HFFc6 (cell line): ENCODE measurements around the gene PACS2. TPM values are rescaled to one million over a fixed set of nuclear protein-coding genes. Genes with fewer than 3 reads are reported as not detected.
"Not testable (repeated sequence)": the region's sequence is repeated elsewhere in the genome, so short reads cannot be mapped to it uniquely, and the experiment has no call there.

Experiments
- DNase-seq: peaks from one replicate; pipeline ENCODE4 v3.0.0-alpha.2; 2018
- H3K27ac Mint-ChIP-seq: 2 replicates; pipeline ENCODE4 v1.8.0; 2020; ENCODE audit warnings: mild to moderate bottlenecking, mixed read lengths
- H3K27me3 Mint-ChIP-seq: 2 replicates; pipeline ENCODE4 v1.8.0; 2021; ENCODE audit warnings: mild to moderate bottlenecking, moderate library complexity, mixed read lengths; ENCODE audit not compliant: insufficient read depth
- H3K36me3 Mint-ChIP-seq: 2 replicates; pipeline ENCODE4 v1.8.0; 2021; ENCODE audit warnings: low read depth, mixed read lengths
- H3K4me1 Mint-ChIP-seq: 2 replicates; pipeline ENCODE4 v1.8.0; 2020; ENCODE audit warnings: low read depth, mixed read lengths
- H3K4me3 Mint-ChIP-seq: 2 replicates; pipeline ENCODE4 v1.8.0; 2020; ENCODE audit warnings: mild to moderate bottlenecking, moderate library complexity, mixed read lengths
- H3K9me3 Mint-ChIP-seq: 2 replicates; pipeline ENCODE4 v1.8.0; 2020; ENCODE audit warnings: mild to moderate bottlenecking, mixed read lengths
- total RNA-seq, 6 experiments: library from RNA; stranded (reverse); fragmentation: NEBNext Ultra II Directional; extraction: Animal tissue kit (Norgen Biotek cat#: 25700); gene quantifications; 2 replicates in 1 of 6; 3 replicates in 5 of 6; pipeline ENCODE4 v1.2.3, GENCODE V29; 2021
- TF ChIP-seq, protein P1 (sequence below): fragments of 200-600 bp; sonication (generic); IDR thresholded peaks from 2 replicates; pipeline ENCODE4 v1.5.0; 2021; ENCODE audit warnings: antibody characterized with exemption, mild to moderate bottlenecking

The PACS2 gene
- total RNA-seq, 6 experiments from 2014 or later, result 33.5 to 38.5 (median 35.2) TPM

DNA sequence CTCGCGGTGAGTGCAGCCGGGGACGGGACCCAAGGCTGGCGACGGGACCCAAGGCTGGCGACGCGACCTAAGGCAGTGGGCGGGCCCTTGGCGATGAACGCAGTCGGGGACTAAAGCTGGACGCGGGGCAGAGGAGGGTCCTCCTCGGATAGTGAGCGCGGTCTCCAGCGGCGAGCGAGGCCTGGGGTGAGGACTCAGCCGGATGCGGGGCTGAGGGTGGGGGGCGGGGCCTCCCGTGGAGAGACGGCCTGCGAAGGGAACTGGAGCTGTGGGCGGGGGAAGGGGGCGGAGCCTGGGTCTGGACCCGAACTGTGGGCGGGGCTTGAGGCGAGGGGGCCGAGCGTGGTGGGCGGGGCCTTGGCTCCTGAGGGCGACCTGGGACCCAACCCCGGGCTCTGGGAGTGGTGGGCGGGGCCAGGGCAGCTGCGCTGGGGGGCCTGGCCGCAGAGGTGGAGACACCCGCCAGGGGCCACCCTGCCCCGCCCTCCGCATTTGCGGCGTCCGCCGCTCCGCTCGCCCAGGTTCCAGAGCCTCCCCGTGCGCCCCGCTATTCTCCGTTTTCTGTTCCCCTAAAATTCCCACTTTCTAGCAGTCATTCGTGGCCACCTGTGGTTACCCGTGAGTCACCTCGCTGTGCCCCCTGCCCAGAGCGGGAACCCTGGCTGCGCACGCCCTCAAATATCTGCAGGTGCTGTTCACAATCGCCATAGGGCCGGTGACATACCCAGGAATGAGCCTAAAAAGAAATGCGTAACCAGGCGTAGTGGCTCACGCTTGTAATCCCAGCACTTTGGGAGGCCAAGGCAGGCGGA lies 13.2 kb upstream of the PACS2 start:
- Mint-ChIP-seq H3K4me1 (peaks cover 18% of the 10 kb centered on the region), H3K36me3 (peaks cover 11% of the 10 kb centered on the region), H3K4me3 (peak overlapping the region; percentile 88), H3K27ac (peak overlapping the region; percentile 93), H3K9me3 (no peaks in the 10 kb centered on the region), H3K27me3 (no peaks in the 10 kb centered on the region)
- TF ChIP-seq, protein P1, sequence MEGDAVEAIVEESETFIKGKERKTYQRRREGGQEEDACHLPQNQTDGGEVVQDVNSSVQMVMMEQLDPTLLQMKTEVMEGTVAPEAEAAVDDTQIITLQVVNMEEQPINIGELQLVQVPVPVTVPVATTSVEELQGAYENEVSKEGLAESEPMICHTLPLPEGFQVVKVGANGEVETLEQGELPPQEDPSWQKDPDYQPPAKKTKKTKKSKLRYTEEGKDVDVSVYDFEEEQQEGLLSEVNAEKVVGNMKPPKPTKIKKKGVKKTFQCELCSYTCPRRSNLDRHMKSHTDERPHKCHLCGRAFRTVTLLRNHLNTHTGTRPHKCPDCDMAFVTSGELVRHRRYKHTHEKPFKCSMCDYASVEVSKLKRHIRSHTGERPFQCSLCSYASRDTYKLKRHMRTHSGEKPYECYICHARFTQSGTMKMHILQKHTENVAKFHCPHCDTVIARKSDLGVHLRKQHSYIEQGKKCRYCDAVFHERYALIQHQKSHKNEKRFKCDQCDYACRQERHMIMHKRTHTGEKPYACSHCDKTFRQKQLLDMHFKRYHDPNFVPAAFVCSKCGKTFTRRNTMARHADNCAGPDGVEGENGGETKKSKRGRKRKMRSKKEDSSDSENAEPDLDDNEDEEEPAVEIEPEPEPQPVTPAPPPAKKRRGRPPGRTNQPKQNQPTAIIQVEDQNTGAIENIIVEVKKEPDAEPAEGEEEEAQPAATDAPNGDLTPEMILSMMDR, result no peak
- peak; percentile 79 for DNase-seq

DNA sequence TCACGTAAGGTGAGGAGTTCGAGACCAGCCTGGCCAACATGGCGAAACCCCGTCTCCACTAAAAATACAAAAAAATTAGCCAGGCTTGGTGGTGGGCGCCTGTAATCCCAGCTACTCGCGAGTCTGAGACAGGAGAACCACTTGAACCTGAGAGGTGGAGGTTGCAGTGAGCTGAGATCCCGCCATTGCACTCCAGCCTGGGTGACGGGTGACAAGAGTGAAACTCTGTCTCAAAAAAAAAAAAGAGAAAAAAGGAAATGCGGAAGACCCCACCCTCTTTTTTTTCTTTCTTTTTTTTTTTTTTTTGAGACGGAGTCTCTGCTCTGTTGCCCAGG lies 12.7 kb upstream of the PACS2 start:
- Mint-ChIP-seq H3K4me1 (peaks cover 18% of the 10 kb centered on the region), H3K36me3 (peaks cover 11% of the 10 kb centered on the region), H3K4me3 (peak overlapping the region; percentile 82; the same call in 1 of the 2 replicates)
- not testable (repeated sequence) for H3K9me3 Mint-ChIP-seq, H3K27ac Mint-ChIP-seq, DNase-seq, H3K27me3 Mint-ChIP-seq

DNA sequence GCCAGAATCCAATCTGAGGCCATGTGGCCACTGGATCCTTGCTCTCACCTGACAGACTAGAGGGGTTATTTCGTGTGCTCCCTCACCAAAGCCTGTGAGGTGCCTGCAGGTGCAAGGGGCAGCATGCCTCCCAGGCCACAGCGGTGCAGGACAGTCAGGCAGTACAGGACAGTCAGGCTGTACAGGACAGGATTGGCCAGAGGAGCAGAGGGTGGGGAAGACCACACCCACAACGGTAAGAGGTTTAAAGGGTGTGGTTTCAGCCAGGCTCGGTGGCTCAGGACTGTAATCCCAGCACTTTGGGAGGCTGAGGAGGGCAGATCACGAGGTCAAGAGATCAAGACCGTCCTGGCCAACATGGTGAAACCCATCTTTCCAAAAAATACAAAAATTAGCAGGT lies 10.6 kb upstream of the PACS2 start:
- H3K4me3 Mint-ChIP-seq, result no peak overlapping the region
- no peak overlapping the region for H3K27ac Mint-ChIP-seq
- H3K27me3 Mint-ChIP-seq, result no peaks in the 10 kb centered on the region
- DNase-seq, result no peak
- no peaks in the 10 kb centered on the region for H3K9me3 Mint-ChIP-seq
- TF ChIP-seq, protein P1, result no peak
- peaks cover 11% of the 10 kb centered on the region for H3K36me3 Mint-ChIP-seq
- peaks cover 13% of the 10 kb centered on the region for H3K4me1 Mint-ChIP-seq

DNA sequence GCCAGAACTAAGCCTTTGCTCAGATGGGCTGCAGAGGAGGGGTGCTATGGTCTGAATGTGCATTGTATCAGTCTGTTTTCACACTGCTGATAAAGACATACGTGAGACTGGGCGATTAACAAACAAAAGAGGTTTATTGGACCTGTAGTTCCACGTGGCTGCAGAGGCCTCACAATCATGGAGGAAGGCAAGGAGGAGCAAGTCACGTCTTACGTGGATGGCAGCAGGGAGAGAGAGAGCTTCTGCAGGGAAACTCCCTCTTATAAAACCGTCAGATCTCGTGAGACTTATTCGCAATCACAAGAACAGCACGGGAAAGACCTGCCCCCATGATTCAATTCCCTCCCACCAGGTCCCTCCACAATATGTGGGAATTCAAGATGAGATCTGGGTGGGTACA lies 10.0 kb upstream of the PACS2 start:
- no peak for DNase-seq
- Mint-ChIP-seq H3K36me3 (peaks cover 9% of the 10 kb centered on the region), H3K27ac (no peak overlapping the region)

DNA sequence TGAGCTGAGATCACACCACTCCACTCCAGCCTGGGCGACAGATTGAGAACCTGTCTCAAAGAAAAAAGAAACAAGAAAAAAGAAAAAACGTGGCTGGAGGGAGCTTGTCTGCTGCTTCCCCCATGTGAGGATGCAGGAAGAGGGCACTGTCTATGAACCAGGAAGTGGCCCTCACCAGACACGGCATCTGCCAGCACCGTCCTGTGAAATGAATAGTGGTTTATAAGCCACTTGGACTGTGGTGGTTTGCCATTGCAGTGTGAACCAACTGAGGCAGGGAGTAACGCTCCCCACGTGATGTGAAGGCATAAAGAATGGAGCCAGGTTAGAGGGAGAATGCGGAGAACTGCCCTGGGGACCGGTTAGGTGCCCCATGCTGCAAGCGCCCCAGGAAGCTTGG lies 9.2 kb upstream of the PACS2 start:
- peaks cover 5% of the 10 kb centered on the region; the same call in 1 of the 2 replicates for H3K36me3 Mint-ChIP-seq
- no peaks in the 10 kb centered on the region for H3K9me3 Mint-ChIP-seq
- H3K27me3 Mint-ChIP-seq, result no peaks in the 10 kb centered on the region
- H3K4me1 Mint-ChIP-seq, result peaks cover 5% of the 10 kb centered on the region; the same call in 1 of the 2 replicates
- DNase-seq, result no peak
- H3K4me3 Mint-ChIP-seq, result no peak overlapping the region
- H3K27ac Mint-ChIP-seq, result no peak overlapping the region
- TF ChIP-seq, protein P1, result no peak

More for the DNA sequence above, 10.0 kb upstream of the PACS2 start:
- Mint-ChIP-seq H3K27me3 (no peaks in the 10 kb centered on the region), H3K9me3 (no peaks in the 10 kb centered on the region), H3K4me3 (no peak overlapping the region), H3K4me1 (peaks cover 9% of the 10 kb centered on the region)
- TF ChIP-seq, protein P1, result no peak

DNA sequence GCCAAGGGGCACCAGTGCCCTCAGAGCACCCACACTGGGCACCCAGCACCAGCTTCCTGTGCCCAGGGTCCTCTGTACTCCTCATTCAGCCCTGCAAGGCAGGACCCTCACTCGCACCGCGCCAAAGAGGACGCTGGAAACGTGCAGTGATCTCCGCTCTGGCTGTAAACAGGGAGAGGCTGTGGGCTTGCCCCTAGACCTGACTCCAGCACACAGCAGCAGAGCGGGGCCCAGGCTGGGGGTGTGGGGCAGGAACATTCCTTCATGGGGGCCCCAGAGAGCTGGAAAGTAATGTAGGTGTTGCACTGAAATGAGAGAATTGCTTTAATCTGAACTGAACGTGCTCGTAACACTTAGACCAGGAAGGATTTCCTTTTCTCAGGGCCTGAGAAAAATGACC lies 8.8 kb upstream of the PACS2 start:
- Mint-ChIP-seq H3K4me3 (no peak overlapping the region), H3K36me3 (peaks cover 5% of the 10 kb centered on the region; the same call in 1 of the 2 replicates), H3K9me3 (no peaks in the 10 kb centered on the region), H3K27me3 (no peaks in the 10 kb centered on the region), H3K4me1 (peaks cover 5% of the 10 kb centered on the region; the same call in 1 of the 2 replicates), H3K27ac (no peak overlapping the region)
- TF ChIP-seq, protein P1, result no peak
- DNase-seq, result no peak
